DMS114 treated with DMSO at 0.1 percent for 48 hours (cell line): ENCODE results near the gene EDN1.

Source experiments
- DNase-seq: peaks from one replicate; lab custom pipeline; 2025; ENCODE audit not compliant: unreplicated experiment; lab: John Stamatoyannopoulos, UW

The EDN1 gene

GRCh38 chr6:12289933-12290820 lies at the start of gene EDN1:
Gene EDN1 (plus strand): TSS chr6:12290361. CDS start chr6:12290630, 269 bp downstream.
- peak; percentile 85 for DNase-seq

GRCh38 chr6:12241493-12242175 lies 48.5 kb upstream of the EDN1 start:
- no peak for DNase-seq

GRCh38 chr6:12243169-12243568 lies 47.0 kb upstream of the EDN1 start:
- no peak for DNase-seq

DNA sequence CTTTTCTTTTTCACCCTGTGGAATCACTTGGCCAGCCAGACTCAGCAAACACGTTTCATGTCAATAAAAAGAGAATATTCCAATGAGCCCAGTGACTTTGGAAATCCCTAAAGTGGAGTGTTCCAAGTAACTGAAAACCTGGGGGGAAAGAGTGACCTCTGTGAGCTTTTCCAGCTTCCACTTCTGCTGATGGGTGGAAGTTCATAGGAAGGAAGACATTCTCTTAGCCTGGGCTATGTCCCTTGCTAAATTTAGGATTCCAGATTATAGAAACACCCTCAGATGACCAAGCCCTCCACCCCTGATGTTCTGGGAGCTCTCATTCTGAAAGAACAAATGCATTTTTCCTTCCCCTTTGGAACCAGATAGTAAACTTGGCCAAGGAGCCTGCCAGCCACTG lies 44.8 kb upstream of the EDN1 start:
- DNase-seq: no peak

GRCh38 chr6:12245763-12246718 lies 44.1 kb upstream of the EDN1 start:
- no peak for DNase-seq

DNA sequence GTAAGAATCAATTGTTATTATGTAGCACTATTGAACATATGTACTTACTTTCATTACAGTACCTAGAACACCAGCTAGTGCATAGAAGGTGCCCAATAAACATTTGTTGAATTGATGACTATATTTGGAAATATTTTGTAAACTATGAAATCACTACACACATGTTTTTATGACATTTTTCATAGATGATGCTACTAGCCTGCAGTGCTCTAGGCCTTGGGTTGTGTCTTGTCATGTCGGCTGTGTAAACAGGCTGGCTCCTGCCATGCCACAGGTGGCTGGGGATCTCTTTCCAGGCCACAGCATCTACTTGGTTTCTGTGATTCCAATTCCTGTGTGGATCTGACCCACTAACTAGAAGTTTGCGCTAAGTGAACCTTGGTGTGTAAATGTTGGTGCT lies 43.3 kb upstream of the EDN1 start:
- no peak for DNase-seq

- DNase-seq: no peak
Measured at GRCh38 chr6:12249541-12250382, 40.4 kb upstream of the EDN1 start.

- DNase-seq: no peak
Measured at GRCh38 chr6:12250383-12250770, 39.8 kb upstream of the EDN1 start.

DNA sequence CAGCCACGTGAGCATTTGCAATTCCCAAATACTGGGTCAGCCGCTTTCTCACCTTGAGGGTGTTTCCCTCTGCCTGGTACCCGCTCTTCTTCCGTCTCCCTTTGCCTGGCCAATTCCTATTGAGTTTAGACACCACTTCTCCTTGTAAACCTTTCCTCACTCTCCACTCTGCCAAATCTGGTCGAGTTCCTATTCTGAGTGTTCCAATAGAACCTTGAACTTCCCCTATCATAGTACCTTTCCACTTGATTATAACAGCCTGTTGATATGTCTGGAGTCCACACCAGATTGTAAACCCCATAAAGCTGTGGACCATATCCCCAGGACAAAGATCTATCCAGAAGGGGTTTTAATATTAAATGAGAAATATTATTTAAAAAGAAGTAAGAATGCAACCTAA lies 36.0 kb upstream of the EDN1 start:
- no peak for DNase-seq

DNA sequence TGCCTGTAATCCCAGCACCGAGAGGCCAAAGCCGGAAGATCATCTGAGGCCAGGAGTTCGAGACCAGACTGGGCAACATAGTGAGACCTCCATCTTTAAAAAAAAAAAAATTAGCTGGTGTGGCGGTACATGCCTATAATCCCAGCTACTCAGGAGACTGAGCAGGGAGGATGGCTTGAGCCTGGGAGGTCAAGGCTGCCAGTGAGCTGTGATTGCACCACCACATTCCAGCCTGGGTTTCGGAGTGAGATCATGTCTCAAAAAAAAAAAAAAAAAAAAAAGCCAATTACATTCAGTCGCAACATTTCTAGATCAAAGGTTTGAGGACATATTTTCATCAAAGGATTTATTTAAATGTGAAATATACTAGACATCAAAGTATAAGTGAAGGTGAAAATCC lies 32.0 kb upstream of the EDN1 start:
- no peak for DNase-seq

- DNase-seq: no peak
Measured at GRCh38 chr6:12258591-12259075, 31.5 kb upstream of the EDN1 start.

GRCh38 chr6:12260458-12261093 lies 29.6 kb upstream of the EDN1 start:
- DNase-seq: no peak

- no peak for DNase-seq
Measured at GRCh38 chr6:12261502-12261901, 28.7 kb upstream of the EDN1 start.

DNA sequence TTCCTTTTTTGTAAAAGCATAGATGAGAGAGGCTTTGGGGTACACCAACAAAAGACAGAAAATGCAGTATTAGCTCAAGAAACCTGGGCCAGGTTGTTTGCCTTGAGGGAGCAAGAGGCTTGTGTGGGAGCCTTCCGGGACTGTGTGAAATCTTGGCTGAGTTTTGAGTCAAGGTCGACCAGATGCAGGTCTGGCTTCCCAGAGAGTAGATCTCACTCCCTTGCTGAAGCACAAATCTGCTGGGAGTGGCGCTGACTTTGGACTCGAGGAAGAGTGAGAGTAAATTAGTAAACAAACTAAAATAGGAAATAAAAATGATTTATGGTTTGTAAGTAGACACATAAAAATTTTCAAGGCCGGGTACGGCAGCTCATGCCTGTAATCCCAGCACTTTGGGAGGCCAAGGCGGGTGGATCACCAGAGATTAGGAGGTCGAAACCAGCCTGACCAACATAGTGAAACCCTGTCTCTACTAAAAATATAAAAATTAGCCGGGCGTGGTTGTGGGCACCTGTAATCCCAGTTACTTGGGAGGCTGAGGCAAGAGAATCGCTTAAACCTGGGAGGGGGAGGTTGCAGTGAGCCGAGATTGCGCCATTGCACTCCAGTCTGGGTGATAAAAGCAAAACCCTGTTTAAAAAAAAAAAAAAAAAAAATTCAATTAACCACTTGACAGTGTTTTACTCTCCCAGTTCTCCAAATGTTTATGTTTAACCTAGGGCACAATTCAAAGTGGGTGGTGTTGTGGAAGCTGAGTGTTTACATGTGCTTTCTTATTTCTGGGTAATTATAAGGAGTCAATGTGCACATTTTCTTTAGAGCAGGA lies 27.7 kb upstream of the EDN1 start:
- DNase-seq: no peak

DNA sequence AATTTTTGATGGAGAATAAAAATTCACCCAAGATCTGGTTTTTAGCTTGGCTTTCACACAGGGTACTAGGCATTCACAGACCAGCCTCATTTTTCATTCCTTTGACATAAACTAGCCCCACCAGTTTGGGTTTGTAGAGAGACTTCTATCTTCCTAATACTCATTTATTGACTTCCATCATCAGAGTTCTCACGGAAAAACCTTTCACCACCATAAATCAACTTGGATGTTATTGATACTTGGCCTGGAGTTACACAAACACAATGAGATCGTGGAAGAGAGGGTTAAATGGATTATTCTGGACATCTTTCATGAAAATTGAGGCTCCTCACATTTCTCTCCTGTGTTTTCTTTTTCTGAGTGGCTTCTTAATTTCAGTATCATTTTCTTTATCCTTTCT lies 26.8 kb upstream of the EDN1 start:
- DNase-seq: no peak

- DNase-seq: no peak
Measured at GRCh38 chr6:12264671-12265070, 25.5 kb upstream of the EDN1 start.

DNA sequence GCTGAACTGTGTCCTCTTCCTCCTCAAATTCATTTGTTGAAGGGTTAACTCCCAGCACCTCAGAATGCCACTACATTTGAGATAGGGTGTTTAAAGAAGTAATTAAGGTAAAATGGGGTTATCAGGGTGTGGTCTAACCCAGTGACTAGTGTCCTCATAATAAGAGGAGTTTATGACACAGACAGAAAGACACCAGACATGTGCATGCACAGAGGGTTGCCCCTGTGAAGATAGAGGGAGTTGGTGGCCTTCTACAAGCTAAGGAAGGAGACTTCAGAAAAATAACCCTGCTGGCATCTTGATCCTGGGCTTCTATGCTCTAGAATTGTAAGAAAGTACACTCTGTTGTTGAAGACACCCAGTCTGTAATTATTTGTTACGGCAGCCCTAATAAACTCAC lies 24.9 kb upstream of the EDN1 start:
- no peak for DNase-seq

- DNase-seq: no peak
Measured at GRCh38 chr6:12265791-12266190, 24.4 kb upstream of the EDN1 start.

- DNase-seq: no peak
Measured at GRCh38 chr6:12266571-12266970, 23.6 kb upstream of the EDN1 start.
